Endothelial cell of umbilical vein (primary cell): ENCODE measurements around the gene SPTB. TPM values are rescaled to one million over a fixed set of nuclear protein-coding genes. Genes with fewer than 3 reads are reported as not detected.

ENCODE experiments used
- BruUV-seq: library from RNA; stranded (reverse); fragments of 400-500 nt; replicated peaks from 2 replicates; lab custom pipeline; 2021; lab: Mats Ljungman, UMichigan
- CTCF ChIA-PET: fragments of 300-600, 350-600 bp; sonication (Branson Sonifier 250); formaldehyde crosslinking; loops from one replicate; lab custom pipeline; 2021; ENCODE audit warnings: antibody characterized with exemption, inconsistent platforms; lab: Charles Lee
- POLR2A ChIA-PET: fragments of 300-600, 350-600 bp; sonication (Branson Sonifier 250); formaldehyde crosslinking; loops from one replicate; lab custom pipeline; 2021; ENCODE audit warnings: antibody characterized with exemption, inconsistent platforms; lab: Charles Lee
- DNase-seq: peaks from one replicate; pipeline ENCODE4 v3.0.0-alpha.2; 2011; ENCODE audit warnings: low read depth, low spot score
- FAIRE-seq: peaks from 2 replicates; lab custom pipeline; 2011; peaks lifted over from hg19 to GRCh38; lab: Jason Lieb, UNC
- H2AFZ ChIP-seq: 2 replicates; pipeline ENCODE4 v1.6.0; 2012; ENCODE audit warnings: low read depth, low read length, control low read depth, inconsistent platforms
- H3K27ac ChIP-seq: 2 replicates; pipeline ENCODE4 v1.5.1; 2011; ENCODE audit warnings: low read depth, mild to moderate bottlenecking, control low read depth, low read length, moderate library complexity; ENCODE audit not compliant: insufficient read depth
- H3K27me3 ChIP-seq, 2 experiments: 2 replicates each; pipeline versions ENCODE4 v1.6.0 to v1.6.1; 2011; ENCODE audit warnings: low read length in 2 of 2, mixed read lengths in 1 of 2; ENCODE audit not compliant: control insufficient read depth in 2 of 2, insufficient read depth in 2 of 2
- H3K36me3 ChIP-seq, 2 experiments: 2 replicates in 1 of 2; 3 replicates in 1 of 2; pipeline ENCODE4 v1.5.1; 2011; ENCODE audit warnings: low read length in 2 of 2, mild to moderate bottlenecking in 1 of 2, moderate library complexity in 1 of 2; ENCODE audit not compliant: control insufficient read depth in 2 of 2, insufficient read depth in 2 of 2; ENCODE audit errors: extremely low read depth in 1 of 2
- H3K4me1 ChIP-seq: 3 replicates; pipeline ENCODE4 v1.5.1; 2011; ENCODE audit warnings: mild to moderate bottlenecking, low read length; ENCODE audit not compliant: control insufficient read depth, insufficient read depth; ENCODE audit errors: extremely low read depth
- H3K4me2 ChIP-seq: 2 replicates; pipeline ENCODE4 v1.6.1; 2011; ENCODE audit warnings: low read length, control low read depth, mixed read lengths; ENCODE audit not compliant: insufficient read depth
- H3K4me3 ChIP-seq, 3 experiments: fragments of 200-600 bp in 1 of 3; sonication (generic), shearing (Covaris generic) in 1 of 3; replicated peaks in 1 of 3; 2 replicates each; pipeline ENCODE4 v1.5.1; 2011 to 2016; ENCODE audit warnings: control low read depth in 3 of 3, low read length in 3 of 3, mild to moderate bottlenecking in 2 of 3, inconsistent platforms in 1 of 3, low read depth in 1 of 3, moderate library complexity in 1 of 3; ENCODE audit not compliant: insufficient read depth in 1 of 3
- H3K79me2 ChIP-seq: 2 replicates; pipeline ENCODE4 v1.6.0; 2012; ENCODE audit warnings: low read length, inconsistent platforms; ENCODE audit not compliant: control insufficient read depth, insufficient read depth
- H3K9ac ChIP-seq: replicated peaks from 2 replicates; pipeline ENCODE3; 2011; ENCODE audit warnings: low read length, control low read depth; ENCODE audit not compliant: insufficient read depth; ENCODE audit errors: extremely low read depth
- H3K9me1 ChIP-seq: replicated peaks from 3 replicates; pipeline ENCODE4 v1.6.0; 2011; ENCODE audit warnings: mild to moderate bottlenecking, low read length; ENCODE audit not compliant: control insufficient read depth, insufficient read depth; ENCODE audit errors: extremely low read depth
- H3K9me3 ChIP-seq: replicated peaks from 2 replicates; pipeline ENCODE4 v1.5.1; 2012; ENCODE audit warnings: low read length, inconsistent platforms; ENCODE audit not compliant: control insufficient read depth, insufficient read depth
- H4K20me1 ChIP-seq: replicated peaks from 2 replicates; pipeline ENCODE3; 2011; ENCODE audit warnings: mild to moderate bottlenecking, low read length; ENCODE audit not compliant: control insufficient read depth, insufficient read depth; ENCODE audit errors: extremely low read depth
- EZH2 ChIP-seq: IDR thresholded peaks from 2 replicates; pipeline ENCODE4 v1.6.1; 2012; ENCODE audit warnings: borderline replicate concordance, low read depth, mild to moderate bottlenecking, moderate library complexity, low read length, inconsistent platforms; ENCODE audit not compliant: severe bottlenecking
- FOS ChIP-seq: IDR thresholded peaks from 2 replicates; pipeline ENCODE4 v1.6.1; 2011; ENCODE audit warnings: mild to moderate bottlenecking, low read length, moderate library complexity, borderline replicate concordance; ENCODE audit not compliant: insufficient read depth
- GATA2 ChIP-seq: IDR thresholded peaks from 2 replicates; pipeline ENCODE4 v1.7.0; 2011; ENCODE audit warnings: low read depth, mild to moderate bottlenecking, moderate library complexity, mixed read lengths, low read length; ENCODE audit not compliant: insufficient read length, insufficient read depth
- JUN ChIP-seq: IDR thresholded peaks from 2 replicates; pipeline ENCODE4 v1.6.1; 2011; ENCODE audit warnings: borderline replicate concordance, low read depth; ENCODE audit not compliant: insufficient read length, insufficient read depth
- MYC ChIP-seq: IDR thresholded peaks from one replicate; pipeline ENCODE4 v1.6.1; 2011; ENCODE audit warnings: mild to moderate bottlenecking, low read depth, low read length
- POLR2A ChIP-seq: IDR thresholded peaks from 2 replicates; pipeline ENCODE4 v1.6.1; 2012; ENCODE audit warnings: low read depth, mild to moderate bottlenecking, control low read depth, low read length
- POLR2AphosphoS5 ChIP-seq: IDR thresholded peaks from 2 replicates; pipeline ENCODE4 v1.6.1; 2012; ENCODE audit warnings: low read depth, mild to moderate bottlenecking, control low read depth, low read length, moderate library complexity; ENCODE audit not compliant: insufficient read depth
- dilution Hi-C: fragments of 300-500 bp; cut with MboI; formaldehyde crosslinking; loops from one replicate; pipeline ENCODE4 v1.15.0; 2019; ENCODE audit warnings: low sequenced_read_pairs; ENCODE audit not compliant: extremely low pct_ligation_motif_present
- intact Hi-C: fragments of 100-400 bp; cut with micrococcal nuclease; formaldehyde crosslinking; loops from one replicate; pipeline ENCODE4 v1.10.0; 2022
- polyA plus RNA-seq, 4 experiments: library from polyadenylated mRNA; depleted of rRNA in 3 of 4; stranded (reverse) in 3 of 4; unstranded in 1 of 4; fragments of >200 nt; gene quantifications; 2 replicates each; pipeline versions ENCODE4 v1.2.1 to v1.2.3, GENCODE V29; 2011 to 2012; ENCODE audit warnings: missing spikeins in 1 of 4
- total RNA-seq: library from RNA; stranded (reverse); gene quantifications from 2 replicates; pipeline ENCODE4 v1.2.3, GENCODE V29; 2021
- TF ChIP-seq, protein P1 (sequence below), 2 donors: IDR thresholded peaks; 1 replicate in 1 of 2; 2 replicates in 1 of 2; pipeline ENCODE4 v1.5.1; 2011; ENCODE audit warnings: low read length in 2 of 2, mild to moderate bottlenecking in 2 of 2, moderate library complexity in 2 of 2, control low read depth in 1 of 2, inconsistent platforms in 1 of 2, low read depth in 1 of 2; ENCODE audit not compliant: insufficient read depth in 1 of 2; ENCODE audit errors: extremely low read depth in 1 of 2
- TF ChIP-seq, protein P2 (sequence below): IDR thresholded peaks from 2 replicates; pipeline ENCODE4 v1.6.1; 2011; ENCODE audit not compliant: insufficient read depth, insufficient read length

SPTB gene
- total and polyA plus RNA-seq, 2 donors (not counting 3 experiments of a cell fraction or from before 2014, with no cell fraction given), result 0.03 to 0.07 TPM

GRCh38 chr14:64811676-64812075 lies 68.0 kb downstream of the SPTB start:
- Histone ChIP-seq H3K79me2 (no peaks in the 10 kb centered on the region), H3K4me3 (no peak overlapping the region), H3K27me3 (peaks cover 20% of the 10 kb centered on the region in 2 experiments), H4K20me1 (no peaks in the 10 kb centered on the region), H3K36me3 (no peaks in the 10 kb centered on the region), H3K9me3 (no peaks in the 10 kb centered on the region), H3K9ac (no peak overlapping the region), H3K4me2 (no peak overlapping the region), H2AFZ (no peak overlapping the region), H3K9me1 (no peaks in the 10 kb centered on the region), H3K4me1 (no peaks in the 10 kb centered on the region), H3K27ac (no peak overlapping the region)
- intact Hi-C loops (no loop called here), dilution Hi-C loops (no loop called here)
- ChIA-PET CTCF (interaction anchor here (0.6 to 1.3 kb wide), 4 partner anchors 11 to 16 kb away, joined by 3 to 6 read pairs (median 3); no protein-coding TSS in a partner anchor), POLR2A (no interaction called here)
- peak; percentile 67 for DNase-seq
- TF ChIP-seq EZH2 (no peak), POLR2A (no peak), FOS (no peak), JUN (no peak), MYC (no peak), POLR2AphosphoS5 (no peak), GATA2 (no peak)
- TF ChIP-seq, protein P1, sequence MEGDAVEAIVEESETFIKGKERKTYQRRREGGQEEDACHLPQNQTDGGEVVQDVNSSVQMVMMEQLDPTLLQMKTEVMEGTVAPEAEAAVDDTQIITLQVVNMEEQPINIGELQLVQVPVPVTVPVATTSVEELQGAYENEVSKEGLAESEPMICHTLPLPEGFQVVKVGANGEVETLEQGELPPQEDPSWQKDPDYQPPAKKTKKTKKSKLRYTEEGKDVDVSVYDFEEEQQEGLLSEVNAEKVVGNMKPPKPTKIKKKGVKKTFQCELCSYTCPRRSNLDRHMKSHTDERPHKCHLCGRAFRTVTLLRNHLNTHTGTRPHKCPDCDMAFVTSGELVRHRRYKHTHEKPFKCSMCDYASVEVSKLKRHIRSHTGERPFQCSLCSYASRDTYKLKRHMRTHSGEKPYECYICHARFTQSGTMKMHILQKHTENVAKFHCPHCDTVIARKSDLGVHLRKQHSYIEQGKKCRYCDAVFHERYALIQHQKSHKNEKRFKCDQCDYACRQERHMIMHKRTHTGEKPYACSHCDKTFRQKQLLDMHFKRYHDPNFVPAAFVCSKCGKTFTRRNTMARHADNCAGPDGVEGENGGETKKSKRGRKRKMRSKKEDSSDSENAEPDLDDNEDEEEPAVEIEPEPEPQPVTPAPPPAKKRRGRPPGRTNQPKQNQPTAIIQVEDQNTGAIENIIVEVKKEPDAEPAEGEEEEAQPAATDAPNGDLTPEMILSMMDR (IDR thresholded peaks at IDR 0.05; ENCODE audit: extremely low read depth in 1 of 2, insufficient read depth in 1 of 2, low read depth in 1 of 2, low read length in 2 of 2), result no peak
- TF ChIP-seq, protein P2, sequence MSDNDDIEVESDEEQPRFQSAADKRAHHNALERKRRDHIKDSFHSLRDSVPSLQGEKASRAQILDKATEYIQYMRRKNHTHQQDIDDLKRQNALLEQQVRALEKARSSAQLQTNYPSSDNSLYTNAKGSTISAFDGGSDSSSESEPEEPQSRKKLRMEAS, result no peak
- no peak for FAIRE-seq
- BruUV-seq, result no TSS peak
